Transverse colon (tissue), 4 donors: ENCODE results near the gene UTP11. TPM values are rescaled to one million over a fixed set of nuclear protein-coding genes. Genes with fewer than 3 reads are reported as not detected.

Experiments
- DNase-seq: peaks from one replicate; pipeline ENCODE4 v3.0.0-alpha.2; 2019
- H3K27ac ChIP-seq, 4 donors: fragments of 200-600 bp; sonication (generic); 2 replicates each; pipeline ENCODE4 v1.5.1; 2016 to 2018; ENCODE audit warnings: inconsistent platforms in 4 of 4
- H3K27me3 ChIP-seq: fragments of 200-600 bp; sonication (generic); 2 replicates; pipeline ENCODE4 v1.5.1; 2017; ENCODE audit warnings: inconsistent platforms
- H3K36me3 ChIP-seq, 4 donors: fragments of 200-600 bp; sonication (generic); 2 replicates each; pipeline ENCODE4 v1.5.1; 2017 to 2019; ENCODE audit warnings: inconsistent platforms in 4 of 4
- H3K4me1 ChIP-seq, 4 donors: fragments of 200-600 bp; sonication (generic); 2 replicates each; pipeline ENCODE4 v1.5.1; 2017 to 2020; ENCODE audit warnings: inconsistent platforms in 4 of 4
- H3K4me3 ChIP-seq, 4 donors: fragments of 200-600 bp; sonication (generic); 1 replicate in 1 of 4; 2 replicates in 3 of 4; pipeline versions ENCODE4 v1.5.1 to v1.6.1; 2017 to 2019; ENCODE audit warnings: inconsistent platforms in 4 of 4
- H3K9me3 ChIP-seq, 2 donors: fragments of 200-600 bp; sonication (generic); 2 replicates each; pipeline ENCODE4 v1.5.1; 2017 to 2019; ENCODE audit warnings: inconsistent platforms in 2 of 2
- CTCF ChIP-seq, 5 experiments: fragments of 200-600 bp in 3 of 5; fragments of 450-650 bp in 2 of 5; sonication (generic) in 3 of 5; IDR thresholded peaks; 1 replicate in 2 of 5; 2 replicates in 3 of 5; pipeline ENCODE4 v1.5.1; 2016 to 2017; ENCODE audit warnings: antibody characterized with exemption in 5 of 5, inconsistent platforms in 3 of 5, mild to moderate bottlenecking in 2 of 5, moderate library complexity in 1 of 5
- EP300 ChIP-seq: sonication (generic); formaldehyde crosslinking; IDR thresholded peaks from one replicate; pipeline ENCODE4 v1.6.1; 2017; ENCODE audit warnings: antibody characterized with exemption, low read depth
- POLR2A ChIP-seq: fragments of 450-650 bp; IDR thresholded peaks from one replicate; pipeline ENCODE4 v1.6.1; 2016; ENCODE audit warnings: antibody characterized with exemption, mild to moderate bottlenecking, moderate library complexity
- POLR2AphosphoS5 ChIP-seq, 3 donors: sonication (generic); formaldehyde crosslinking; IDR thresholded peaks; one replicate each; pipeline ENCODE4 v1.6.1; 2016; ENCODE audit warnings: antibody characterized with exemption in 3 of 3
- WGBS, 2 donors: methylation state at CpG; one replicate each; pipeline ENCODE4 v1.1.5; 2018; ENCODE audit warnings: low coverage in 1 of 2; 5-methylcytosine and 5-hydroxymethylcytosine counted together
- in situ Hi-C, 4 donors: fragments of 200-750 bp; cut with MboI; loops; one replicate each; pipeline versions ENCODE4 v1.15.0 to v1.15.1; 2017; ENCODE audit warnings: low sequenced_read_pairs in 3 of 4, low pct_ligation_motif_present in 1 of 4, low pct_unique_long_range_greater_than_20kb in 1 of 4
- intact Hi-C: fragments of 100-400 bp; cut with DNase I; formaldehyde crosslinking; loops from one replicate; pipeline ENCODE4 v1.15.1; 2023; ENCODE audit warnings: low total_unique reads
- total RNA-seq, 4 donors: library from RNA; depleted of rRNA; stranded (reverse); fragments of >200 nt; gene quantifications; one replicate each; pipeline ENCODE4 v1.1.0, GENCODE V29; 2016

Gene UTP11
- total RNA-seq, 4 donors from 2014 or later = 3.2 to 22.2 (median 15.3) TPM

- WGBS, 2 donors = 91 to 93% methylated on average over 2 of the region's 2 CpGs
- Histone ChIP-seq H3K4me1 (peaks cover 0 to 18% (median 3%) of the 10 kb centered on the region in 4 donors), H3K27ac (no peak overlapping the region), H3K4me3 (no peak overlapping the region), H3K36me3 (peaks cover 0 to 76% (median 31%) of the 10 kb centered on the region in 4 donors), H3K27me3 (no peaks in the 10 kb centered on the region), H3K9me3 (no peaks in the 10 kb centered on the region)
- TF ChIP-seq CTCF (IDR thresholded peaks at IDR 0.05) (no peak), EP300 (no peak), POLR2AphosphoS5 (IDR thresholded peaks at IDR 0.05) (no peak), POLR2A (no peak)
- intact Hi-C loops (no loop called here), in situ Hi-C loops (loop anchor here in 1 of 4 donors (10.0 kb wide), 1 partner anchor 814 kb away; no protein-coding TSS in a partner anchor)
- DNase-seq = no peak
Measured at GRCh38 chr1:38020396-38020795, 7.9 kb downstream of the UTP11 start.

GRCh38 chr1:38021969-38022368 lies 9.4 kb downstream of the UTP11 start:
- no peaks in the 10 kb centered on the region for H3K9me3 ChIP-seq
- WGBS, 2 donors = 95% methylated on average over 5 of the region's 5 CpGs; no CpG with 5 or more reads in 1 of the 2 donors
- no peak overlapping the region for H3K27ac ChIP-seq
- in situ Hi-C loops (loop anchor here in 1 of 4 donors (10.0 kb wide), 1 partner anchor 813 kb away; no protein-coding TSS in a partner anchor), intact Hi-C loops (no loop called here)
- no peaks in the 10 kb centered on the region for H3K27me3 ChIP-seq
- TF ChIP-seq POLR2AphosphoS5 (IDR thresholded peaks at IDR 0.05) = no peak
- TF ChIP-seq EP300 = no peak
- TF ChIP-seq CTCF (IDR thresholded peaks at IDR 0.05) = no peak
- TF ChIP-seq POLR2A = no peak
- no peak overlapping the region for H3K4me3 ChIP-seq
- H3K36me3 ChIP-seq = peaks cover 0 to 79% (median 31%) of the 10 kb centered on the region in 4 donors
- H3K4me1 ChIP-seq = peaks cover 0 to 4% (median 0%) of the 10 kb centered on the region in 4 donors
- DNase-seq = no peak

- Histone ChIP-seq H3K36me3 (peaks cover 0 to 71% (median 30%) of the 10 kb centered on the region in 4 donors), H3K27ac (no peak overlapping the region), H3K9me3 (no peaks in the 10 kb centered on the region), H3K4me3 (no peak overlapping the region), H3K27me3 (no peaks in the 10 kb centered on the region), H3K4me1 (no peaks in the 10 kb centered on the region)
- no peak for DNase-seq
- intact Hi-C loops = no loop called here
- 82 to 93% methylated on average over 3 of the region's 3 CpGs for WGBS, 2 donors
- in situ Hi-C loops = loop anchor here in 1 of 4 donors (10.0 kb wide), 1 partner anchor 812 kb away; no protein-coding TSS in a partner anchor
- TF ChIP-seq CTCF (IDR thresholded peaks at IDR 0.05) (no peak), POLR2A (no peak), EP300 (no peak), POLR2AphosphoS5 (IDR thresholded peaks at IDR 0.05) (no peak)
Measured at GRCh38 chr1:38022810-38023209, 10.3 kb downstream of the UTP11 start.

- intact Hi-C loops (no loop called here), in situ Hi-C loops (loop anchor here in 2 of 4 donors (10.0 to 25.0 kb wide), 2 partner anchors 810 to 812 kb away; no protein-coding TSS in a partner anchor)
- Histone ChIP-seq H3K4me3 (no peak overlapping the region), H3K4me1 (peaks cover 10 to 16% (median 14%) of the 10 kb centered on the region in 4 donors), H3K27ac (no peak overlapping the region), H3K9me3 (no peaks in the 10 kb centered on the region), H3K27me3 (peaks cover 8% of the 10 kb centered on the region), H3K36me3 (peaks cover 0 to 48% (median 19%) of the 10 kb centered on the region in 4 donors)
- TF ChIP-seq POLR2A (no peak), EP300 (no peak), POLR2AphosphoS5 (IDR thresholded peaks at IDR 0.05) (no peak), CTCF (IDR thresholded peaks at IDR 0.05) (no peak)
- DNase-seq = no peak
- WGBS, 2 donors = 89 to 100% methylated on average over 2 of the region's 2 CpGs
Measured at GRCh38 chr1:38025233-38025632, 12.7 kb downstream of the UTP11 start.
